Neuron (in vitro differentiated cells): ENCODE data around the gene TEAD2.
"Not testable (repeated sequence)": the region's sequence is repeated elsewhere in the genome, so short reads cannot be mapped to it uniquely, and the experiment has no call there.

Source experiments
- H2AFZ ChIP-seq: one replicate; pipeline ENCODE4 v1.6.1; 2013; ENCODE audit warnings: low read depth, mild to moderate bottlenecking, inconsistent platforms, low read length, moderate library complexity
- H3K27me3 ChIP-seq: one replicate; pipeline ENCODE4 v1.6.1; 2013; ENCODE audit warnings: low read length; ENCODE audit not compliant: insufficient read depth
- H3K36me3 ChIP-seq: one replicate; pipeline ENCODE4 v1.6.1; 2013; ENCODE audit warnings: low read length; ENCODE audit not compliant: insufficient read depth
- H3K4me1 ChIP-seq: one replicate; pipeline ENCODE4 v1.6.1; 2013; ENCODE audit warnings: low read length; ENCODE audit not compliant: insufficient read depth
- H3K4me3 ChIP-seq: 2 replicates; pipeline ENCODE4 v1.5.1; 2013; ENCODE audit warnings: mild to moderate bottlenecking, low read length, moderate library complexity
- H3K9me3 ChIP-seq: one replicate; pipeline ENCODE4 v1.6.1; 2013; ENCODE audit warnings: low read length

Gene TEAD2

DNA sequence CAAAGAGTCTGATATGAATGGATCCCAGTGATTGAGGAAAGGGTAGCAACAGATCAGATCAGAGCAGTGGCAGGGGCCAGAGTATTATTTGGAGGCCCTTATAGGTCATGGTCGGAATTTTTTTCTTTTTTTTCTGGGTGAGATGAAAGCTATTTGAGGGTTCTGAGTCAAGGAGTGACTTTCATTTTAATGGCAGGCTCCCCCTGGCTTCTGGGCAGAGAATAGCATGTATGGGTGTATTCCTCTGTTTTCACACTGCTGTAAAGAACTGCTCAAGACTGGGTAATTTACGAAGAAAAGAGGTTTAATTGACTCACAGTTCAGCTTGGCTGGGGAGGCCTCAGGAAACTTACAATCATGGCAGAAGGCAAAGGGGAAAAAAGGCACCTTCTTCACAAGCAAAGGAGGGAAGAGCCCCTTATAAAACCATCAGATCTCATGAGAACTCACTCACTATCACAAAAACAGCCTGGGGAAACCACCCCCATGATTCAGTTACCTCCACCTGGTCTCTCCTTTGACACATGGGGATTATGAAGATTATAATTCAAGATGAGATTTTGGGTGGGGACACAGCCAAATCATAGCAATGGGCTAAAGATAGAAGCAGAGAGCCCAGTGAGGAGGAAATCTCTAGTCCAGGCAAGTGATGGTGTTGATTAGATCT is 34.2 kb downstream of the TEAD2 start:
- no peak overlapping the region for H2AFZ ChIP-seq
- H3K9me3 ChIP-seq, result peaks cover 13% of the 10 kb centered on the region
- H3K27me3 ChIP-seq, result no peaks in the 10 kb centered on the region
- H3K4me3 ChIP-seq, result no peak overlapping the region
- peaks cover 60% of the 10 kb centered on the region for H3K36me3 ChIP-seq
- no peaks in the 10 kb centered on the region for H3K4me1 ChIP-seq

DNA sequence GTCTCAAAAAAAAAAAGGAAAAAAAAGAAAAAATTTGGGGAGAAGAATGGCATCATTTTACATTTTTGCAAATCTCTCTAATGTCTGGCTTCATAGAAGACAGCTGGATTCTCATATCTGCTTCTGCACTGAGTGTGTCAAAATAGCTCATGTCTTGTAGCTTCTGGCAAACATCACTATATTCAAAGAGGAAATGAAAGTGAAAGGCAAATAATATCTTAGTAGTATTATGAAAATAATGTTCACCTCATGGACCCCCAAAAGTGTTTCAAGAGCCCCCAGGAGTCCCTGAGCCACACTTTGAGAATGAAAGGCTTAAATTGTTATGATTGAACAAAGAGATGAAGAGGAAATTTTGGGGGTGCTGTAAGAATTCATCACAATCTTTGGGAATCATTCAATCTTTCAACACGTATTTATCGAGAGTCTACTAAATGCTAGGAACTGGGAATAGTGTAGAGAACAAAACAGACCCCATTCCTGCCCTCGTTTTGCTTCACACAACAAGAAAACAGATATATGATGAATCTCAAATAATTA is 36.0 kb downstream of the TEAD2 start:
- H3K36me3 ChIP-seq, result peaks cover 62% of the 10 kb centered on the region
- H3K27me3 ChIP-seq, result no peaks in the 10 kb centered on the region
- H3K4me3 ChIP-seq, result no peak overlapping the region
- no peaks in the 10 kb centered on the region for H3K4me1 ChIP-seq
- H2AFZ ChIP-seq, result no peak overlapping the region
- H3K9me3 ChIP-seq, result peaks cover 22% of the 10 kb centered on the region

DNA sequence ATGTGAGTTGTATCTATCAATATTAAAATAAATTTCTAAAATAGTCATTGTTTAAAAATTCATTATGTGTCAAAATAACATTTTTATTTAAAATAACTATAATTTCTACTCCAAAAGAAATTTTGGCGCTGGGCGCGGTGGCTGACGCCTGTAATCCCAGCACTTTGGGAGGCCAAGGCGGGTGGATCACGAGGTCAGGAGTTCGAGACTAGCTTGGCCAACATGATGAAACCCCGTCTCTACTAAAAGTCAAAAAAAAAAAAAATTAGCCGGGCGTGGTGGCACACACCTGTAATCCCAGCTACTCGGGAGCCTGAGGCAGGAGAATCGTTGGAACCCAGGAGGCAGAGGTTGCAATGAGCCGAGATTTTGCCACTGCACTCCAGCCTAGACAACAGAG is 36.5 kb downstream of the TEAD2 start:
- H3K27me3 ChIP-seq, H2AFZ ChIP-seq, H3K4me1 ChIP-seq, H3K4me3 ChIP-seq: not testable (repeated sequence)
- peaks cover 63% of the 10 kb centered on the region for H3K36me3 ChIP-seq
- peaks cover 24% of the 10 kb centered on the region for H3K9me3 ChIP-seq

DNA sequence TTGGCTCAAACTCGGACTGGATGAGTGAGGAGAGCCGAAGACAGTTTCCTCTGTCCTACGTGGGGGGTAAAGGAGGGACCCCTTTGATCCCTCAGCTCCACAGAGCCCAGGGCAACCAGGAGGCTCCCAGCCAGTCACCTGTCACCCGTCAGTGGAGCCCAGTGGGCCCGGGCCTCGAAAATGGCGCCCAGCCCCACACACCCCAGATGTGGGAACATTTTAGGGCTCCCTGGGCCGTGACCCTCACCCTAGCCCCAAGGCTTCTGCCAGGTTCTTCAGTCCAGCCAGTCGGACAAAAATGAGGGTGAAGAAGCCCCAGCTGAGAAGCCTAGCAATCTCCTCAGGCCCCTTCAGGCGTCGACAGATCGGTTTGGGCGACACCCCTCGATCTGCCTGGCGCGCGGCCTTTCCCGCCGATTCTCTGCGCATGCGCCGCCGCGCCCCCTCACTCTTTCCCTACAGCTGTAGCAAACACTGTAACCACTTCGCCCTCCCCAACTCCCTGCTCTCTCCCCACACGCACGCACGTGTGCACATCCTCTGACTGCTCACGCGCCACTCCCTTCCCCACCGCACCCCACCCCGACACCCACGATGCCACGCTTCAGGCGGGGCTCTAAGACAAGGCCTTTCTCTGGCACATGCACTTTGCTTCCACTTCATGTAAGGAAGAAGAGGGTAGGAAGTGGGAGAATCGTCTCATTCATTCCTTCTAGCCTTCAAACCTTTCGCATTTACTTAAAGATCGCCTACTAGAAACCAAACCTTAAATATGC is 37.2 kb downstream of the TEAD2 start, which contains the start of gene SLC6A16:
SLC6A16 (minus strand) TSS at position 391 of the 776 bp plus-strand sequence. CDS start 13,844 bp downstream, outside the sequence.
- Histone ChIP-seq H3K27me3 (no peaks in the 10 kb centered on the region), H3K9me3 (peaks cover 24% of the 10 kb centered on the region), H3K4me1 (no peaks in the 10 kb centered on the region), H3K4me3 (no peak within 1 kb of the TSS), H2AFZ (no peak within 1 kb of the TSS), H3K36me3 (peaks cover 61% of the 10 kb centered on the region)

DNA sequence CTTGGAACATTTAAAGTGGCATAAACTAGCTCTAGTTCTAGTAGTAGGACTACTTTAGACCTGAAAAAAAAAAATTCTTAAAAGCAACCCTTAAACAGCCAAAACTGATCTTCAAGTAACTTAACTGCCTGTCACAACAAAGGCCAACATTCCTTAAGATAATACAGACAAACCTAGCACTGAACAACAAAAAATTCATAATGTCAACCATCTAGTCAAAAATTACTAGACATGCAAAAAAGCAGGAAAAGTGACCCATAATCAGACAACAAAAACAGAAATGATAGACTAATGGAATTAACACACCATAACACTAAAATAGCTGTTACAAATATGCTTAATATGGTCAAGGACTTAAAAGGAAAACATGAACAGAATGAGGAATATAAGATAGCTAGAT is 43.9 kb downstream of the TEAD2 start:
- Histone ChIP-seq H3K4me1 (no peaks in the 10 kb centered on the region), H3K4me3 (no peak overlapping the region), H3K36me3 (peaks cover 31% of the 10 kb centered on the region), H2AFZ (no peak overlapping the region), H3K9me3 (peaks cover 24% of the 10 kb centered on the region), H3K27me3 (no peaks in the 10 kb centered on the region)

DNA sequence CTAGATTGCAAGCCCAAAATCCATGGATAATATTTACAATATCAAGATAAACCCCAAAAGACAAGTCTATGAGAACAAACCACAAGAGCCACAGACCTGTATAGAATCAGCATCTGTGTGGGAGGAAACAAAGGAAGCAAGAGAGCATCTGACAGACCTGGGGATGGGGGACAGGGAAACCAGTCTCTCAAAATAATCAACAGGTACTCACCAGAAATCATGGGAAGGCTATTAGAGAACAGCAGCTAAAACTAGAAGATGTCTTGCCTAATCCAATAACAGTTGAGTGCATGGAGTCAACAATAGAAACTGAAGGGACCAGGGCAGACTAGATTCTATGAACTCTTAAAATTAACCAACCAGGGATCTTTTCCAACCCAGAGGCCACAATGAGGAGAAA is 45.9 kb downstream of the TEAD2 start:
- no peaks in the 10 kb centered on the region for H3K4me1 ChIP-seq
- H2AFZ ChIP-seq, result no peak overlapping the region
- no peaks in the 10 kb centered on the region for H3K27me3 ChIP-seq
- H3K36me3 ChIP-seq, result peaks cover 31% of the 10 kb centered on the region
- H3K4me3 ChIP-seq, result no peak overlapping the region
- H3K9me3 ChIP-seq, result peaks cover 13% of the 10 kb centered on the region

DNA sequence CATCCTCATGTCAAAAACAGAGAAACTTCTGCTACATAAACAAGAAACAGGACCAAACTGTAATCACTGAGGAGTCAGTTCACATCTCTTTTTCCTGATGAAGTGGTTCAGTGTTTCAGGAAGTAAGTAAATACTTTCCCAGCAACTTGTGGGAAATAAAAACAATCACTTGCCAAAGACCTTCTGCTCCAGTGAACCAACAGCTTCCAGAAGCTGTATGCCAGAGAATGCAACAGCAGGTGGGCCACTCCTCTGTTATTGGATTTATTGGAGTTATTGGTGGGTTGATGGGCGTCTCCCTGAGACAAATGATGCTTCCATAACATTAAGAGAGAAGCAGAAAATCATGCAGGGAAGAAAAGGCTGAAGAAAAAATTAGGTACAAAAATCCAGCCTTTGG is 47.1 kb downstream of the TEAD2 start:
- Histone ChIP-seq H3K27me3 (no peaks in the 10 kb centered on the region), H2AFZ (no peak overlapping the region), H3K4me1 (no peaks in the 10 kb centered on the region), H3K36me3 (peaks cover 39% of the 10 kb centered on the region), H3K4me3 (no peak overlapping the region), H3K9me3 (peaks cover 10% of the 10 kb centered on the region)

DNA sequence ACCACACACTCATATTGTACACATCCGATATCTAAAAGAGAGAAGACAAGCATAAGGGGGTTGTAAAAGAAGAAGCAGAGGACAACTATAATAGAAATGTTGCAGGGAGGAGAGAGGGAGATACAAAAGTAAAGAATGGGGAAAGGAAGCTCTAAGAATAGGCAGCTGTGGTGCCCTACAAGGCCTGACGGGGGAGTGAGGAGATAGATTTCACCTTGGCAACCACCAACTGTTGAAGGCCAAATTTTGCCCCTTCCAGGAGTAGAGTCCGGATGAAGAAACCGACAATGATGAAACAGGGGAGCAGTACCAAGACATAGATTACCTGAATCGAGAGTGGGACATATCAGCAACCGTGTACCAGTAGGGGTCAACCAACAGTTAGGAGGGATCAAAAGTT is 53.1 kb downstream of the TEAD2 start:
- peaks cover 46% of the 10 kb centered on the region for H3K36me3 ChIP-seq
- no peak overlapping the region for H2AFZ ChIP-seq
- peaks cover 3% of the 10 kb centered on the region for H3K9me3 ChIP-seq
- H3K4me3 ChIP-seq, result no peak overlapping the region
- no peaks in the 10 kb centered on the region for H3K4me1 ChIP-seq
- no peaks in the 10 kb centered on the region for H3K27me3 ChIP-seq

DNA sequence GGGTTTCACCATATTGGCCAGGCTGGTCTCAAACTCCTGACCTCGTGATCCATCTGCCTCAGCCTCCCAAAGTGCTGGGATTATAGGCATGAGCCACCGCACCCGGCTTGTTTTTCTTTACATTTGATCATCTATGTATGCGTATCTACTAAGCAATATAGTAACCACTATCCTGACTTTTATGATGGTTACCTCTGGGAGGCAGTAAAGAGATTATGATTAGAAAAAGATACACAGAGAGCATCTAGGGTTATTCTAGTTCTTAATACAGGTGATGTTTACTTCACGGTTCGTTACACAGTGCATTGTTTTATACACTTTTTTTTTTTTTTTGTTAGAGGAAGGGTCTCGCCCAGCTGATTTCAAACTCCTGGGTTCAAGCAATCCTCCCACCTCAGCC is 55.5 kb downstream of the TEAD2 start:
- not testable (repeated sequence) for H3K4me1 ChIP-seq, H3K4me3 ChIP-seq, H2AFZ ChIP-seq, H3K27me3 ChIP-seq, H3K9me3 ChIP-seq
- peaks cover 38% of the 10 kb centered on the region for H3K36me3 ChIP-seq

DNA sequence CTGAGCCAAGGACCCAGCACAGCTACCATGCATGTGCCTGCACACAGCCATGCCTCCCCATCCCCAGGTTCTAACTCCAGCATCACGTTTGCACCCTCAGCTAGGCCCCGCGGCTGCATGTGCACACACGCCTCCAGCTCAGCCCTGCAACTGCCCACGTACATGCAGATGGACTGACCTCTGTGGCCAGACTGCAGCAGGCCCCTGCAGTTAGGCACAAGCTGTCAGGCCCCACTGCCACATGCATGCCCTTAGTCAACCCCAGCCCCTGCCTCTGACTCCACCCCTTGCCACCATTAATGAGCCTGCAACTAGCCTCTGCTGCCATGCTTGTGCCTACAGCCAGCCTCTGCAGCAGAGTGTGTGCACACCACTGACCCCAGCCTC is 60.4 kb downstream of the TEAD2 start:
- Histone ChIP-seq H3K4me3 (no peak overlapping the region), H3K9me3 (peaks cover 5% of the 10 kb centered on the region), H3K27me3 (no peaks in the 10 kb centered on the region), H3K36me3 (peaks cover 6% of the 10 kb centered on the region), H3K4me1 (no peaks in the 10 kb centered on the region), H2AFZ (no peak overlapping the region)

DNA sequence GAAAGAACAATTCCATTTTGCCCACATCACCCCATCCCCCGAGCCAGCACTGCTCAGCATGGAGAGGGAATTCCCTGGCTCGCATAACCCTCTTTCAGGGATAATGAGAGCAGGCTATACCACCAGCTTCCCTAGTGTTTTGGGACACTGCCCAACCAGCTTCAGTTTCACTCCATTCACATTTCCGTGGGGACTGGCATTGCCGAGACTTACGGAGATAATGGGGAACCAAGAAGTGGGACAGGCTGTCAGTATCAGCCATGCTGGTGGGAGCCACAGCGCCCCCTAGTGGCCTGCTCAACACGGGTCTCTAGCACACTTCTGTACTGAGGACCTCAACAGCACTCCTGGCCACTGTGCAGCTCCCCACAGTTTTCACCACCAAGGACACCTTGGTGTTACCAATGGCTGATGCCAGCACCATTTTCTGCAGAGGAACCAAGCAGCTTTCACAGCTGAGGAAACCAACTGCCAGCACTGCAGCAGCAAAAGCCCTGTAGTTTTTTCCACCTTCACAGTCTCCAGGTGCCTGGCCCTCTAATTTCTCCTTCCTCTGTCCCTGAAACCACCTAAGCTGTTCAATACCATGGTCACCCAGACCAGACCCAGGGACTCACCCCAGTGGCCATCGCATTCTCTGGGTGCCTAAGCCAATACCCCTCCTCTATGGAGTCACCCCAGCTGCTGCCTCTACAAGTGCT is 60.9 kb downstream of the TEAD2 start:
- Histone ChIP-seq H3K9me3 (peaks cover 5% of the 10 kb centered on the region), H3K4me1 (no peaks in the 10 kb centered on the region), H3K4me3 (no peak overlapping the region), H3K27me3 (no peaks in the 10 kb centered on the region), H3K36me3 (peaks cover 6% of the 10 kb centered on the region), H2AFZ (no peak overlapping the region)

DNA sequence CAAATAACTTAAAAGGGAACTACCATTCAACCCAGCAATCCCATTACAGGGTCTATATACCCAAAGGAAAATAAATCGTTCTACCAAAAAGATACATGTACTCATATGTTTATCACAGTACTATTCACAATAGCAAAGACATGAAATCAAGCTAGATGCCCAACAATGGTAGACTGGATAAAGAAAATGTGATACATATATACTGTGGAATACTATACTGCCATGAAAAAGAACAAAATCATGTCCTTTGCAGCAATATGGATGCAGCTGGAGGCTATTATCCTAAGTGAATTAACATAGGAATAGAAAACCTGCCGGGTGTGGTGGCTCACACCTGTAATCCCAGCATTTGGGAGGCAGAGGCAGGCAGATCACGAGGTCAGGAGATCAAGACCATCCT is 63.6 kb downstream of the TEAD2 start:
- H3K9me3 ChIP-seq, H3K4me1 ChIP-seq, H2AFZ ChIP-seq, H3K27me3 ChIP-seq, H3K36me3 ChIP-seq, H3K4me3 ChIP-seq: not testable (repeated sequence)

DNA sequence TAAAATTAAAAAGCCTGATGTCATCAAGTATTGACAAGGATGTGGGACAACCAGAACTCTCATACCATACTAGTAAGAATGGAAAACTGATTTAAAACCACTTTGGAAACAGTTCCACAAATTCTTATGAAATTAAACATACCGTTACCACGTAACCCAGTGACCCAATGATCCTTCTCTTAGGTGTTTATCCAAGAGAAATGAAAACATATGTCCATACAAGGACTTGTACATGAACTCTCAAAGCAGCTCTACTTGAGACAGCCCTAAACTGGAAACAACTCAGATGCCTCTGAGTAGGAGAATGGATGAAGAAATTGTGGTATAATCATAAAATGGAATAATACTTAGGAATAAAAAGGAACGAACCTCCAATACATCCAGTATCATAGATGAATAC is 64.8 kb downstream of the TEAD2 start:
- Histone ChIP-seq H3K27me3 (no peaks in the 10 kb centered on the region), H3K9me3 (no peaks in the 10 kb centered on the region), H3K4me1 (no peaks in the 10 kb centered on the region), H3K36me3 (peaks cover 12% of the 10 kb centered on the region), H2AFZ (no peak overlapping the region), H3K4me3 (no peak overlapping the region)
